ENCODE data around the gene SLIT3. TPM values are rescaled to one million over a fixed set of nuclear protein-coding genes. Genes with fewer than 3 reads are reported as not detected.
"Not testable (repeated sequence)": the region's sequence is repeated elsewhere in the genome, so short reads cannot be mapped to it uniquely, and the experiment has no call there.

SLIT3 gene
- total RNA-seq, 1 donor from 2014 or later = 31.8 TPM

- H3K27ac Mint-ChIP-seq (ENCODE audit: unreplicated experiment) = no peak overlapping the region
- no peak for DNase-seq (ENCODE audit: extremely low spot score, unreplicated experiment)
- H3K36me3 Mint-ChIP-seq (ENCODE audit: unreplicated experiment) = no peaks in the 10 kb centered on the region
- no peak for TF ChIP-seq CTCF (IDR thresholded peaks at IDR 0.05)
- H3K27me3 Mint-ChIP-seq (ENCODE audit: unreplicated experiment) = no peaks in the 10 kb centered on the region
- peaks cover 4% of the 10 kb centered on the region for H3K4me1 Mint-ChIP-seq (ENCODE audit: unreplicated experiment)
- H3K9me3 Mint-ChIP-seq (ENCODE audit: unreplicated experiment) = peaks cover 10% of the 10 kb centered on the region
- no peak overlapping the region for H3K4me3 Mint-ChIP-seq (ENCODE audit: unreplicated experiment)
Measured at GRCh38 chr5:168646335-168646734, 654.6 kb downstream of the SLIT3 start.

- Mint-ChIP-seq H3K4me3 (ENCODE audit: unreplicated experiment) (no peak overlapping the region), H3K9me3 (ENCODE audit: unreplicated experiment) (peaks cover 10% of the 10 kb centered on the region), H3K36me3 (ENCODE audit: unreplicated experiment) (no peaks in the 10 kb centered on the region), H3K4me1 (ENCODE audit: unreplicated experiment) (no peaks in the 10 kb centered on the region), H3K27ac (ENCODE audit: unreplicated experiment) (no peak overlapping the region), H3K27me3 (ENCODE audit: unreplicated experiment) (no peaks in the 10 kb centered on the region)
- DNase-seq (ENCODE audit: extremely low spot score, unreplicated experiment) = no peak
- no peak for TF ChIP-seq CTCF (IDR thresholded peaks at IDR 0.05)
Measured at GRCh38 chr5:168645195-168645594, 655.7 kb downstream of the SLIT3 start.

GRCh38 chr5:168642019-168642418 is 658.9 kb downstream of the SLIT3 start:
- no peak for TF ChIP-seq CTCF (IDR thresholded peaks at IDR 0.05)
- H3K4me3 Mint-ChIP-seq (ENCODE audit: unreplicated experiment) = no peak overlapping the region
- peaks cover 6% of the 10 kb centered on the region for H3K9me3 Mint-ChIP-seq (ENCODE audit: unreplicated experiment)
- no peak for DNase-seq (ENCODE audit: extremely low spot score, unreplicated experiment)
- H3K36me3 Mint-ChIP-seq (ENCODE audit: unreplicated experiment) = no peaks in the 10 kb centered on the region
- no peaks in the 10 kb centered on the region for H3K27me3 Mint-ChIP-seq (ENCODE audit: unreplicated experiment)
- H3K4me1 Mint-ChIP-seq (ENCODE audit: unreplicated experiment) = no peaks in the 10 kb centered on the region
- no peak overlapping the region for H3K27ac Mint-ChIP-seq (ENCODE audit: unreplicated experiment)

DNA sequence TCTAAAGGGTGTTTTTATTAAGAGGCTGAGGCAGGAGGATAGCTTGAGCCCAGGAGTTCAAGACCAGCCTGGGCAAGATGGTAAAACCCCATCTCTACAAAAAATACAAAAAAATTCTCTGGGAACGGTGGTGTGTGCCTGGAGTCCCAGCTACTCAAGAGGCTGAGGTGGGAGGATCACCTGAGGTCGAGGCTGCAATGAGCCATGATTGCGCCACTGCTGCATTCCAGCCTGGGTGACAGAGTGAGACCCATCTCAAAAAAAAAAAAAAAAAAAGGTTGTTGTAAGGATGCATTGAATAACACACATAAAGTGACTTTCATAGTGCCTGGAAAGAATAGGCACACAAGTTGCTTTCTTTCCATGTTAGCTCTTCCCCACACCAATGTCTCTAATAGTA is 662.1 kb downstream of the SLIT3 start:
- H3K9me3 Mint-ChIP-seq (ENCODE audit: unreplicated experiment); H3K27ac Mint-ChIP-seq (ENCODE audit: unreplicated experiment); H3K36me3 Mint-ChIP-seq (ENCODE audit: unreplicated experiment); H3K4me1 Mint-ChIP-seq (ENCODE audit: unreplicated experiment); H3K4me3 Mint-ChIP-seq (ENCODE audit: unreplicated experiment); DNase-seq (ENCODE audit: extremely low spot score, unreplicated experiment): not testable (repeated sequence)
- peaks cover 14% of the 10 kb centered on the region for H3K27me3 Mint-ChIP-seq (ENCODE audit: unreplicated experiment)

- no peaks in the 10 kb centered on the region for H3K4me1 Mint-ChIP-seq (ENCODE audit: unreplicated experiment)
- no peaks in the 10 kb centered on the region for H3K36me3 Mint-ChIP-seq (ENCODE audit: unreplicated experiment)
- no peak overlapping the region for H3K27ac Mint-ChIP-seq (ENCODE audit: unreplicated experiment)
- H3K27me3 Mint-ChIP-seq (ENCODE audit: unreplicated experiment) = peaks cover 23% of the 10 kb centered on the region
- no peak overlapping the region for H3K4me3 Mint-ChIP-seq (ENCODE audit: unreplicated experiment)
- TF ChIP-seq CTCF (IDR thresholded peaks at IDR 0.05) = no peak
- DNase-seq (ENCODE audit: extremely low spot score, unreplicated experiment) = no peak
- H3K9me3 Mint-ChIP-seq (ENCODE audit: unreplicated experiment) = no peaks in the 10 kb centered on the region
Measured at GRCh38 chr5:168637793-168638192, 663.1 kb downstream of the SLIT3 start.

- no peak for DNase-seq (ENCODE audit: extremely low spot score, unreplicated experiment)
- Mint-ChIP-seq H3K36me3 (ENCODE audit: unreplicated experiment) (no peaks in the 10 kb centered on the region), H3K4me1 (ENCODE audit: unreplicated experiment) (no peaks in the 10 kb centered on the region), H3K27me3 (ENCODE audit: unreplicated experiment) (peaks cover 28% of the 10 kb centered on the region), H3K4me3 (ENCODE audit: unreplicated experiment) (no peak overlapping the region), H3K9me3 (ENCODE audit: unreplicated experiment) (no peaks in the 10 kb centered on the region), H3K27ac (ENCODE audit: unreplicated experiment) (no peak overlapping the region)
- no peak for TF ChIP-seq CTCF (IDR thresholded peaks at IDR 0.05)
Measured at GRCh38 chr5:168637281-168637680, 663.7 kb downstream of the SLIT3 start.

DNA sequence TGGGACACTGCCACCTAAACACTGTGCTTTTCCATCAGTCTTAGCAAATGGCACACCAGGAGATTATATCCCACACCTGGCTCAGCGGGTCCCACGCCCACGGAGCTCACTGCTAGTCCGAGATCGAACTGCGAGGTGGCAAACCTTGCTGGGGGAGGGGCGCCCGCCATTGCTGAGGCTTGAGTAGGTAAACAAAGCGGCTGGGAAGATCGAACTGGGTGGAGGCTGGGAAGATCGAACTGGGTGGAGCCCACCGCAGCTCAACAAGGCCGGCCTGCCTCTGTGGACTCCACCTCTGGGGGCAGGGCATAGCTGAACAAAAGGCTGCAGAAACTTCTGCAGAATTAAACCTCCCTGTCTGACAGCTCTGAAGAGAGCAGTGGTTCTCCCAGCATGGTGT is 670.0 kb downstream of the SLIT3 start:
- H3K27me3 Mint-ChIP-seq (ENCODE audit: unreplicated experiment) = peaks cover 56% of the 10 kb centered on the region
- H3K4me3 Mint-ChIP-seq (ENCODE audit: unreplicated experiment); H3K36me3 Mint-ChIP-seq (ENCODE audit: unreplicated experiment); H3K9me3 Mint-ChIP-seq (ENCODE audit: unreplicated experiment); DNase-seq (ENCODE audit: extremely low spot score, unreplicated experiment); H3K4me1 Mint-ChIP-seq (ENCODE audit: unreplicated experiment); H3K27ac Mint-ChIP-seq (ENCODE audit: unreplicated experiment): not testable (repeated sequence)
